Osteoblast (primary cell): ENCODE measurements around the gene INPP4B. TPM values are rescaled to one million over a fixed set of nuclear protein-coding genes. Genes with fewer than 3 reads are reported as not detected.

Source experiments
- DNase-seq: peaks from one replicate; pipeline ENCODE4 v3.0.0; 2011; ENCODE audit warnings: low spot score, mixed read lengths; ENCODE audit not compliant: insufficient read length; ENCODE audit errors: missing footprints
- H2AFZ ChIP-seq: 2 replicates; pipeline ENCODE4 v1.6.0; 2011; ENCODE audit warnings: mild to moderate bottlenecking, low read length
- H3K27ac ChIP-seq: 2 replicates; pipeline ENCODE4 v1.5.1; 2011; ENCODE audit warnings: mild to moderate bottlenecking, low read depth, low read length, moderate library complexity
- H3K27me3 ChIP-seq: 2 replicates; pipeline ENCODE4 v1.6.0; 2012; ENCODE audit warnings: mild to moderate bottlenecking, control low read depth, inconsistent platforms, low read length, moderate library complexity; ENCODE audit not compliant: insufficient read depth
- H3K36me3 ChIP-seq: 2 replicates; pipeline ENCODE4 v1.5.1; 2011; ENCODE audit warnings: mild to moderate bottlenecking, low read length, control low read depth, moderate library complexity; ENCODE audit not compliant: insufficient read depth
- H3K4me1 ChIP-seq: 2 replicates; pipeline ENCODE4 v1.5.1; 2011; ENCODE audit warnings: mild to moderate bottlenecking, low read length, control low read depth, moderate library complexity; ENCODE audit not compliant: insufficient read depth
- H3K4me2 ChIP-seq: 2 replicates; pipeline ENCODE4 v1.6.0; 2011; ENCODE audit warnings: mild to moderate bottlenecking, low read length; ENCODE audit not compliant: insufficient read depth
- H3K4me3 ChIP-seq: fragments of 200-600 bp; sonication (generic); 3 replicates; pipeline ENCODE4 v1.5.1; 2012; ENCODE audit warnings: mild to moderate bottlenecking, low read length, inconsistent platforms; ENCODE audit not compliant: insufficient read depth
- H3K79me2 ChIP-seq: 2 replicates; pipeline ENCODE4 v1.6.0; 2012; ENCODE audit warnings: mild to moderate bottlenecking, low read length, control low read depth, inconsistent platforms; ENCODE audit not compliant: insufficient read depth
- H3K9me3 ChIP-seq: 2 replicates; pipeline ENCODE4 v1.5.1; 2011; ENCODE audit warnings: low read depth, low read length, control low read depth
- H4K20me1 ChIP-seq: 2 replicates; pipeline ENCODE4 v1.6.0; 2012; ENCODE audit warnings: mild to moderate bottlenecking, low read length, control low read depth; ENCODE audit not compliant: insufficient read depth
- total RNA-seq: library from RNA; depleted of rRNA; stranded (reverse); fragments of >200 nt; gene quantifications from 2 replicates; pipeline ENCODE4 v1.2.3, GENCODE V29; 2012
- TF ChIP-seq, protein P1 (sequence below): IDR thresholded peaks from 2 replicates; pipeline ENCODE4 v1.5.1; 2011; ENCODE audit warnings: mild to moderate bottlenecking, low read depth, low read length, moderate library complexity; ENCODE audit errors: extremely low read depth

The INPP4B gene
- total RNA-seq, 1 donor: 11.6 TPM

DNA sequence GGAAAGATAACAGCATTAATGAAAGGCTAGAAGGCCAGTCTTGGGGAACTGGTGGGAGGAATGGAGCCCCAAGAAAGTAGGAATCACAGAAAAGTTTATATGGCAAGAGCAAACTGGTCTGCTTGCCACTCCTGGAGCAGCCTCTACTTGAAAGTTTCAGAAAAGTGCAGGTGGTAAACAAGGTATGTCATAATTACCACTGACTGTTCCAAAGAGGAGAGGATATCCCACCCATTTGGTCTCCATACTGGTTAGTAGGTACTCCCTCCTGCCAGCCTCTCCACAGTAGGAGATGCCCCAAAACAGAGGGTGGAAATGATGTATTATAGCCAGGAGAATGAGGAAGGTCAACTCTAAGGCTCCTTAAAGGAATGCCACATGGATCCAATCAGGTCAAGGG, 145.1 kb downstream of the INPP4B start:
- H3K4me2 ChIP-seq: no peak overlapping the region
- TF ChIP-seq, protein P1, sequence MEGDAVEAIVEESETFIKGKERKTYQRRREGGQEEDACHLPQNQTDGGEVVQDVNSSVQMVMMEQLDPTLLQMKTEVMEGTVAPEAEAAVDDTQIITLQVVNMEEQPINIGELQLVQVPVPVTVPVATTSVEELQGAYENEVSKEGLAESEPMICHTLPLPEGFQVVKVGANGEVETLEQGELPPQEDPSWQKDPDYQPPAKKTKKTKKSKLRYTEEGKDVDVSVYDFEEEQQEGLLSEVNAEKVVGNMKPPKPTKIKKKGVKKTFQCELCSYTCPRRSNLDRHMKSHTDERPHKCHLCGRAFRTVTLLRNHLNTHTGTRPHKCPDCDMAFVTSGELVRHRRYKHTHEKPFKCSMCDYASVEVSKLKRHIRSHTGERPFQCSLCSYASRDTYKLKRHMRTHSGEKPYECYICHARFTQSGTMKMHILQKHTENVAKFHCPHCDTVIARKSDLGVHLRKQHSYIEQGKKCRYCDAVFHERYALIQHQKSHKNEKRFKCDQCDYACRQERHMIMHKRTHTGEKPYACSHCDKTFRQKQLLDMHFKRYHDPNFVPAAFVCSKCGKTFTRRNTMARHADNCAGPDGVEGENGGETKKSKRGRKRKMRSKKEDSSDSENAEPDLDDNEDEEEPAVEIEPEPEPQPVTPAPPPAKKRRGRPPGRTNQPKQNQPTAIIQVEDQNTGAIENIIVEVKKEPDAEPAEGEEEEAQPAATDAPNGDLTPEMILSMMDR: no peak

GRCh38 chr4:142700531-142700930, 145.6 kb downstream of the INPP4B start:
- H3K79me2 ChIP-seq: no peaks in the 10 kb centered on the region
- TF ChIP-seq, protein P1: no peak

More for the DNA sequence above, 145.1 kb downstream of the INPP4B start:
- no peaks in the 10 kb centered on the region for H3K36me3 ChIP-seq
- H3K27me3 ChIP-seq: no peaks in the 10 kb centered on the region
- DNase-seq: no peak
- H3K4me1 ChIP-seq: no peaks in the 10 kb centered on the region
- H3K4me3 ChIP-seq: no peak overlapping the region
- H3K27ac ChIP-seq: no peak overlapping the region
- H3K79me2 ChIP-seq: no peaks in the 10 kb centered on the region
- H3K9me3 ChIP-seq: no peaks in the 10 kb centered on the region
- H4K20me1 ChIP-seq: no peaks in the 10 kb centered on the region
- H2AFZ ChIP-seq: no peak overlapping the region

DNA sequence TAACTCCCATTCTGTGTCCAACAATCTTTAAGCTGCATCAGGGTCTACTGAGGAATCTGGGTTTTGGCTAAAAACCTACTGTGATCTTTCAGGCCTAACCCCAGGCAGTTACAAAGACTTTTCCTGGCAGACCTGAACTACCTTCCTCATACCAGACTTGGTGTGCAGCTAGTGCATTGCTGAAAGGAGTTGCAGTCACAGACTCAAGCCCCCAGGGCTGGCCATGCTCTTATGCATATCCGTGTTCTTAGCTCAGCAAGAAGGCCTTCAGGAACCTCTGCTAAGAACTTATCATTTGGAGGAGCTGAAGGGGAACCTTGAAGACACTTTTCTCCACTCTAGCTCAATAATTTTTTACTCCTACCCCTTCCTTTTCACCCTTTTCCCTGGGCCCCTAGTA, 147.5 kb downstream of the INPP4B start:
- TF ChIP-seq, protein P1: no peak
- no peaks in the 10 kb centered on the region for H3K9me3 ChIP-seq
- no peak overlapping the region for H2AFZ ChIP-seq
- no peaks in the 10 kb centered on the region for H3K4me1 ChIP-seq
- H3K4me2 ChIP-seq: no peak overlapping the region
- no peaks in the 10 kb centered on the region for H3K36me3 ChIP-seq
- no peak for DNase-seq
- H3K27me3 ChIP-seq: no peaks in the 10 kb centered on the region
- H3K4me3 ChIP-seq: no peak overlapping the region
- no peaks in the 10 kb centered on the region for H4K20me1 ChIP-seq
- H3K27ac ChIP-seq: no peak overlapping the region
- no peaks in the 10 kb centered on the region for H3K79me2 ChIP-seq

More at GRCh38 chr4:142700531-142700930, 145.6 kb downstream of the INPP4B start:
- no peak for DNase-seq
- Histone ChIP-seq H3K4me1 (no peaks in the 10 kb centered on the region), H3K9me3 (no peaks in the 10 kb centered on the region), H4K20me1 (no peaks in the 10 kb centered on the region), H2AFZ (no peak overlapping the region), H3K4me2 (no peak overlapping the region), H3K27ac (no peak overlapping the region), H3K36me3 (no peaks in the 10 kb centered on the region), H3K27me3 (no peaks in the 10 kb centered on the region), H3K4me3 (no peak overlapping the region)

DNA sequence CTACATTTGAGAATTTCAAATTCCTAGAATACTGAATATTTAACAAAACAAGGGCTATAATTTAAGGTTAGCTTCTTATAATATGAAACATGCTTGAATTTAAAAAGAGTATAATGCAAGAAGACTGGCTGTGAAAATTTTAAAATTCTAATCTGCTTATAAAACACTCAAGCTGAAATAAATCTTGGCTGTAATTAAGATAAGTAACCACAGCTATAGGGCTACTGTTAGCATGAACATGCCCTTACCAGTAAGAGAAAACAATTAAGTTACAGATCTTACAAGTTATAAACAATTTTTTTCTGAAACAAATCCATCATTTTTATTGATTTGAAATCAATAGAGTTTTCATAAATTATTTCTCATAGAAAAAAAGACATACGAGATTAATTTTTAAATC, 148.2 kb downstream of the INPP4B start:
- H2AFZ ChIP-seq: no peak overlapping the region
- H4K20me1 ChIP-seq: no peaks in the 10 kb centered on the region
- H3K4me1 ChIP-seq: no peaks in the 10 kb centered on the region
- H3K36me3 ChIP-seq: no peaks in the 10 kb centered on the region
- no peak overlapping the region for H3K4me2 ChIP-seq
- no peak for DNase-seq
- H3K27me3 ChIP-seq: no peaks in the 10 kb centered on the region
- no peaks in the 10 kb centered on the region for H3K9me3 ChIP-seq
- TF ChIP-seq, protein P1: no peak
- no peak overlapping the region for H3K27ac ChIP-seq
- no peak overlapping the region for H3K4me3 ChIP-seq
- no peaks in the 10 kb centered on the region for H3K79me2 ChIP-seq
